Body of pancreas (tissue), 4 donors: ENCODE measurements around the gene COMT. TPM values are rescaled to one million over a fixed set of nuclear protein-coding genes. Genes with fewer than 3 reads are reported as not detected.

ENCODE experiments used
- ATAC-seq: fragments of 150-250 bp; one replicate; pipeline ENCODE4 v1.9.1; 2016
- DNase-seq, 4 donors: peaks; one replicate each; pipeline ENCODE4 v3.0.0-alpha.2; 2019
- H3K27ac ChIP-seq, 4 donors: fragments of 200-600 bp; sonication (generic); 1 replicate in 3 of 4; 2 replicates in 1 of 4; pipeline versions ENCODE4 v1.5.1 to v1.6.1; 2016 to 2019; ENCODE audit warnings: mild to moderate bottlenecking in 1 of 4, mixed read lengths in 1 of 4, moderate library complexity in 1 of 4
- H3K27me3 ChIP-seq, 2 donors: fragments of 200-600 bp; sonication (generic); one replicate each; pipeline ENCODE4 v1.6.0; 2016; ENCODE audit warnings: mild to moderate bottlenecking in 1 of 2
- H3K36me3 ChIP-seq, 2 donors: fragments of 200-600 bp; sonication (generic); replicated peaks in 1 of 2; 2 replicates each; pipeline ENCODE4 v1.5.1; 2016; ENCODE audit warnings: low read depth in 2 of 2; ENCODE audit not compliant: insufficient read depth in 1 of 2
- H3K4me1 ChIP-seq: fragments of 200-600 bp; sonication (generic); one replicate; pipeline ENCODE4 v1.6.0; 2016
- H3K4me3 ChIP-seq, 2 donors: fragments of 200-600 bp; sonication (generic); 1 replicate in 1 of 2; 2 replicates in 1 of 2; pipeline ENCODE4 v1.5.1; 2016 to 2019
- H3K9me3 ChIP-seq, 3 donors: fragments of 200-600 bp; sonication (generic); 1 replicate in 2 of 3; 2 replicates in 1 of 3; pipeline ENCODE4 v1.5.1; 2016
- POLR2A ChIP-seq, 3 donors: fragments of 450-650 bp; IDR thresholded peaks; one replicate each; pipeline ENCODE4 v1.6.1; 2016; ENCODE audit warnings: antibody characterized with exemption in 3 of 3, mild to moderate bottlenecking in 2 of 3
- WGBS, 2 donors: methylation state at CpG; one replicate each; pipeline ENCODE4 v1.1.5; 2017; 5-methylcytosine and 5-hydroxymethylcytosine counted together
- intact Hi-C: fragments of 100-400 bp; cut with DNase I; formaldehyde crosslinking; loops from one replicate; pipeline ENCODE4 v1.15.1; 2023
- total RNA-seq, 2 donors: library from RNA; depleted of rRNA; stranded (reverse); fragments of >200 nt; gene quantifications; one replicate each; pipeline ENCODE4 v1.1.0, GENCODE V29; 2016
- TF ChIP-seq, protein P1 (sequence below), 7 experiments: fragments of 450-650 bp in 4 of 7; fragments of 200-600 bp in 3 of 7; sonication (generic) in 3 of 7; IDR thresholded peaks; one replicate each; pipeline ENCODE4 v1.5.1; 2016 to 2019; ENCODE audit warnings: antibody characterized with exemption in 7 of 7

The COMT gene
- total RNA-seq, 2 donors from 2014 or later: 85.6 to 98.2 TPM

GRCh38 chr22:19927696-19928095 is 13.9 kb upstream of the COMT start:
- intact Hi-C loops: no loop called here
- Histone ChIP-seq H3K9me3 (no peaks in the 10 kb centered on the region), H3K27ac (no peak overlapping the region), H3K27me3 (no peaks in the 10 kb centered on the region), H3K36me3 (no peaks in the 10 kb centered on the region), H3K4me1 (no peaks in the 10 kb centered on the region), H3K4me3 (no peak overlapping the region)
- 82 to 85% methylated on average over 7 of the region's 7 CpGs for WGBS, 2 donors
- TF ChIP-seq, protein P1, sequence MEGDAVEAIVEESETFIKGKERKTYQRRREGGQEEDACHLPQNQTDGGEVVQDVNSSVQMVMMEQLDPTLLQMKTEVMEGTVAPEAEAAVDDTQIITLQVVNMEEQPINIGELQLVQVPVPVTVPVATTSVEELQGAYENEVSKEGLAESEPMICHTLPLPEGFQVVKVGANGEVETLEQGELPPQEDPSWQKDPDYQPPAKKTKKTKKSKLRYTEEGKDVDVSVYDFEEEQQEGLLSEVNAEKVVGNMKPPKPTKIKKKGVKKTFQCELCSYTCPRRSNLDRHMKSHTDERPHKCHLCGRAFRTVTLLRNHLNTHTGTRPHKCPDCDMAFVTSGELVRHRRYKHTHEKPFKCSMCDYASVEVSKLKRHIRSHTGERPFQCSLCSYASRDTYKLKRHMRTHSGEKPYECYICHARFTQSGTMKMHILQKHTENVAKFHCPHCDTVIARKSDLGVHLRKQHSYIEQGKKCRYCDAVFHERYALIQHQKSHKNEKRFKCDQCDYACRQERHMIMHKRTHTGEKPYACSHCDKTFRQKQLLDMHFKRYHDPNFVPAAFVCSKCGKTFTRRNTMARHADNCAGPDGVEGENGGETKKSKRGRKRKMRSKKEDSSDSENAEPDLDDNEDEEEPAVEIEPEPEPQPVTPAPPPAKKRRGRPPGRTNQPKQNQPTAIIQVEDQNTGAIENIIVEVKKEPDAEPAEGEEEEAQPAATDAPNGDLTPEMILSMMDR (IDR thresholded peaks at IDR 0.05): no peak
- no peak for TF ChIP-seq POLR2A (IDR thresholded peaks at IDR 0.05)
- no peak for DNase-seq
- ATAC-seq: no peak

DNA sequence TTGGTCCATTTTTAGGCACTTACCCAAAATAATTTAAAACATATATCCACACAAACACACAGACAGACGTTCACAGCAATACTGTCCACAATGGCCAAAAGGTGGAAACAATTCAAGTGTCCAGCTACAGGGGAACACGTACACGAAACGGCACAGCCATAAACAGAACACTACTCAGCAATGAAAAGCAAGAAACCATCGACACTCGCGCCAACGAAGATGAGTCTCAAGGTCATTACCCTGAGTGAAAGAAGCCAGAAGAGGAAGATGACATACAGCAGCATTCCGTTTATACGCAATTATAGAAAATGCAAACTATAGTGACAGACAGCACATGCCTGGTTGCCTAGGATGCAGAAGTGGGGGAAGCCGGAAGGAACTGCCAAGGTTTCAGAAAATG is 13.4 kb upstream of the COMT start:
- ATAC-seq (no peak), DNase-seq (no peak)
- H3K4me3 ChIP-seq: no peak overlapping the region
- intact Hi-C loops: no loop called here
- no peaks in the 10 kb centered on the region for H3K4me1 ChIP-seq
- no peak overlapping the region for H3K27ac ChIP-seq
- no peaks in the 10 kb centered on the region for H3K27me3 ChIP-seq
- no peak for TF ChIP-seq POLR2A (IDR thresholded peaks at IDR 0.05)
- TF ChIP-seq, protein P1 (IDR thresholded peaks at IDR 0.05): no peak
- 74 to 82% methylated on average over 11 of the region's 11 CpGs for WGBS, 2 donors
- H3K36me3 ChIP-seq: no peaks in the 10 kb centered on the region
- no peaks in the 10 kb centered on the region for H3K9me3 ChIP-seq

DNA sequence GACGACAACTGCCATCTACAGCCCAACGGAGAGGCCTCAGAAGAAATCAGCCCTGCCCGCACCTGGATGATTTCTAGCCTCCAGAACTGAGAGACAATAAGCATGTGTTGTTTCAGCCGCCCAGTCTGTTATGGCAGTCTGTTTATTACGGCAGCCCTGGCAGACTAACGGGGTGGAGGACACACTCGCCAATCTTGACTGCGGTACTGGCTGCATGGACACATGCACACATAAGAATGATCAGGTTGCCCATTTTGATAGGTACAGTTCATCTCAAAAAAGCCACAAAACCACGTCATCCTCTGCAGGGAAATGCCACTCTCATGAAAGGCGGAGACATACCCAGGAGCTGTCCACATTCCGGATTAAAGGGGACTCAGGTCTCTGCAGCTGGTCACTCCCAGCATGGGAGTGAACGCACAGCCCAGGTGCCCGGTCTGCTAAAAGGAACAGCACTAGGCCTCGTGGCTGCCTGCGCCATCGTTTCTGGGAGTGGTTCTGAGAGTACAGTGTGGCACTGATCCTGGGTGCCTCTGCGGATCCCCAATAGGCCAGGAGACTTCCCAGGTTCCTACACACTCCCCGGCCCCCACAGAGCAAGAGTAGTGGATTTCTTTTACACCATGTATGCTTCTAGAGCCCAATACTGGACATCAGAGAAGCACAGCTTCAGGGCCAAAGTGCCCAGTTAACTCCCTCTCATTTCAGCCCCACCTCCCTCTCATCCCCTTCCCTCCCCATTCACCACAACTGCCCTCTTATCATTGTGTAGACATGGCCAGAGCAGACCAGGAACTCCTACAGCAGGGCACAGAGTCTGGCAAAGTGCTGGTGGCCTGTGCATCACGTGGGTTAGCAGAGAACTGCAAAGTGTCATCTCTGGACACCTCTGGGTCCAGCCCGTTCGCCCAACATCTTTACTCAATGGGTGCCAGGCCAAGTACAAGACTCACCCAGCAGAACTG is 11.7 kb upstream of the COMT start:
- Histone ChIP-seq H3K9me3 (no peaks in the 10 kb centered on the region), H3K27me3 (no peaks in the 10 kb centered on the region), H3K4me1 (no peaks in the 10 kb centered on the region), H3K36me3 (no peaks in the 10 kb centered on the region), H3K4me3 (no peak overlapping the region), H3K27ac (no peak overlapping the region)
- WGBS, 2 donors: 92 to 96% methylated on average over 20 to 21 of the region's 21 CpGs
- no peak for TF ChIP-seq POLR2A (IDR thresholded peaks at IDR 0.05)
- TF ChIP-seq, protein P1 (IDR thresholded peaks at IDR 0.05): no peak
- ATAC-seq: no peak
- intact Hi-C loops: no loop called here
- DNase-seq: no peak

DNA sequence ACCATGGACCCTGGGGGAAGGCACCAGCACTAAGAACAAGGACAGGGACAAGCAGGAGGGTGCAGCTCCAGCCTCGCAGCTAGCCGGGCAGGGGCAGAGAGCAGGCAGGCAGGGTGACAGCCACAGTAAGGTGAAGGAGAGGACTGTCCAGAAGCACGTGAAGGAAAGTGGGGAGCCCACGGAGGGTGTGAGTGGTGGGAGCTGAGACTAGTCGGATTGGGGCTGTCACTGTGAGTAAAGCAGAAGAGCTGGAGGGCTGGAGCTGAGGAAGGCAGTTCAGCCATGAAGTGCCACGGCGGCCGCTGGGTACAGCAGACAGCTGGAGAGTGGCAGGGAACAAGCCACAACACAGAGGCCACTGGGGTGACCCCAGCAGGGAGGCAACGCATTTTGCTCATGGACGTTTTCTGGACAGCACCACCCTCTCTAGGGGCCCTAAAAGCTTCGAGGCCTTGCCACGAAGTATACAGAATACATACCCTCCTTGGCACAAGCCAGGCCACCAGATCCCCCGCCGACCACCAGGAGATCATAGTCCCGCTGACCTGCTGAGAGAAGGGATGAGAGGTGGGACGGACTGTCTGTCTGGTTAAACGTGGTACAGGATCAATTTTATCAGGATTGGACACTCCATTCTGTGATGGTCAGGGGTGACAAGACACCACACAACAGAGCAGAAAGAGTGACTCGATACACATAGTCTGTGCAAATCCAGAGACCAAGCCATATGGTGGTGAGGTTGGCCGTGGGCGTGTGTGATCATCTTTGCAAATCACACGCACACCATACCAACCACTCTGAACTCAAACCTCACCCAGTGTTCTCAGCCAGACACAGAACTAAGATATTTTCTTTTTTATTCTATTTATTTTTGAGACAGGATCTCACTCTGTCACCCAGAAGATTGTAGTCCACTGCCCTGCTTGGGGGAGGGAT is 10.8 kb upstream of the COMT start:
- TF ChIP-seq, protein P1 (IDR thresholded peaks at IDR 0.05): no peak
- no peak for TF ChIP-seq POLR2A (IDR thresholded peaks at IDR 0.05)
- WGBS, 2 donors: 88% methylated on average over 21 of the region's 21 CpGs
- ATAC-seq: no peak
- Histone ChIP-seq H3K9me3 (no peaks in the 10 kb centered on the region), H3K4me1 (no peaks in the 10 kb centered on the region), H3K36me3 (no peaks in the 10 kb centered on the region), H3K4me3 (no peak overlapping the region), H3K27me3 (no peaks in the 10 kb centered on the region), H3K27ac (no peak overlapping the region)
- DNase-seq: no peak
- intact Hi-C loops: no loop called here
